Erythroblast (primary cell): ENCODE measurements around the gene SRGAP2C.
A peak's percentile ranks its signal among the peaks of the same experiment; 100 is the strongest.
"Not testable (repeated sequence)": the region's sequence is repeated elsewhere in the genome, so short reads cannot be mapped to it uniquely, and the experiment has no call there.

ENCODE experiments used
- DNase-seq, 2 experiments: peaks; one replicate each; lab custom pipeline; 2025; lab: John Stamatoyannopoulos, UW

Gene SRGAP2C

GRCh38 chr1:121376986-121377385, 192.2 kb downstream of the SRGAP2C start:
- DNase-seq = not testable (repeated sequence)

GRCh38 chr1:121378757-121379156, 194.0 kb downstream of the SRGAP2C start:
- DNase-seq = not testable (repeated sequence)

GRCh38 chr1:121384754-121385153, 200.0 kb downstream of the SRGAP2C start:
- not testable (repeated sequence) for DNase-seq

GRCh38 chr1:121385162-121385561, 200.4 kb downstream of the SRGAP2C start:
- not testable (repeated sequence) for DNase-seq

GRCh38 chr1:121385563-121386288, 201.0 kb downstream of the SRGAP2C start:
- not testable (repeated sequence) for DNase-seq

GRCh38 chr1:121386319-121386948, 201.7 kb downstream of the SRGAP2C start:
- DNase-seq = not testable (repeated sequence)

- not testable (repeated sequence) for DNase-seq
Measured at GRCh38 chr1:121389895-121390560, 205.3 kb downstream of the SRGAP2C start.

- not testable (repeated sequence) for DNase-seq
Measured at GRCh38 chr1:121392130-121392529, 207.4 kb downstream of the SRGAP2C start.

- not testable (repeated sequence) for DNase-seq
Measured at GRCh38 chr1:121395718-121396201, 211.0 kb downstream of the SRGAP2C start.

- DNase-seq = peak; percentile 16 to 25
Measured at GRCh38 chr1:121396335-121397081, 211.7 kb downstream of the SRGAP2C start.

- DNase-seq = not testable (repeated sequence)
Measured at GRCh38 chr1:121397101-121397500, 212.3 kb downstream of the SRGAP2C start.

- DNase-seq = not testable (repeated sequence)
Measured at GRCh38 chr1:121399193-121399592, 214.4 kb downstream of the SRGAP2C start.

- DNase-seq = peak in 1 of 2 experiments; percentile 52
Measured at GRCh38 chr1:121400108-121400507, 215.3 kb downstream of the SRGAP2C start.

GRCh38 chr1:121400541-121401310, 216.0 kb downstream of the SRGAP2C start:
- peak in 1 of 2 experiments; percentile 51 for DNase-seq

GRCh38 chr1:121401375-121401955, 216.7 kb downstream of the SRGAP2C start:
- DNase-seq = not testable (repeated sequence)

- not testable (repeated sequence) for DNase-seq
Measured at GRCh38 chr1:121403254-121403653, 218.5 kb downstream of the SRGAP2C start.
